ENCODE data around the gene ZNF169. TPM values are rescaled to one million over a fixed set of nuclear protein-coding genes. Genes with fewer than 3 reads are reported as not detected.
"Not testable (repeated sequence)": the region's sequence is repeated elsewhere in the genome, so short reads cannot be mapped to it uniquely, and the experiment has no call there.

The ZNF169 gene
- total and polyA plus RNA-seq, 2 of the 8 experiments (the other 6 are each of a cell fraction or from before 2014, with no cell fraction given): 7.0 to 9.0 TPM

- H3K36me3 ChIP-seq (ENCODE audit: control insufficient read depth in 2 of 4, insufficient read depth in 4 of 4, low read length in 3 of 4); H4K20me1 ChIP-seq (replicated peaks in 1 of 2; ENCODE audit: control insufficient read depth in 1 of 2, insufficient read depth in 2 of 2, low read length in 2 of 2); H3K27me3 ChIP-seq (replicated peaks in 1 of 4; ENCODE audit: control insufficient read depth in 3 of 4, extremely low read depth in 1 of 4, insufficient read depth in 3 of 4, low read length in 3 of 4); H3K4ac ChIP-seq (replicated peaks; ENCODE audit: insufficient read length, low read depth, low read length); H3K9me3 ChIP-seq (ENCODE audit: insufficient read depth in 2 of 2, low read depth in 1 of 2, low read length in 1 of 2); H4K5ac ChIP-seq (ENCODE audit: insufficient read length, low read depth, low read length); H3K4me2 ChIP-seq (ENCODE audit: insufficient read depth in 1 of 2, low read depth in 2 of 2, low read length in 2 of 2); DNase-seq (ENCODE audit: low read depth in 1 of 2, low spot score in 2 of 2); H3K79me2 ChIP-seq (ENCODE audit: control insufficient read depth in 1 of 2, insufficient read depth in 2 of 2, low read length in 2 of 2); CTCF ChIA-PET (ENCODE audit: partially characterized antibody); H3K23me2 ChIP-seq (ENCODE audit: low read depth, low read length); H3K56ac ChIP-seq (replicated peaks; ENCODE audit: insufficient read length, low read depth, low read length); H3K9ac ChIP-seq (replicated peaks in 1 of 4; ENCODE audit: extremely low read depth in 1 of 4, low read depth in 3 of 4, low read length in 3 of 4); H2BK12ac ChIP-seq (ENCODE audit: low read depth, low read length); H4K8ac ChIP-seq (ENCODE audit: extremely low read depth, insufficient read depth, low read length); H3K27ac ChIP-seq (ENCODE audit: low read depth, low read length); H2BK15ac ChIP-seq (ENCODE audit: low read length); H2AK5ac ChIP-seq (ENCODE audit: low read depth, low read length); H4K91ac ChIP-seq (replicated peaks; ENCODE audit: insufficient read length, low read length); H2BK5ac ChIP-seq (ENCODE audit: low read depth, low read length); H2BK120ac ChIP-seq (replicated peaks; ENCODE audit: low read depth, low read length); H2BK20ac ChIP-seq (ENCODE audit: low read length); FAIRE-seq; H3K4me3 ChIP-seq (ENCODE audit: extremely low read depth in 1 of 4, insufficient read depth in 2 of 4, low read depth in 3 of 4, low read length in 4 of 4); POLR2A ChIA-PET (ENCODE audit: partially characterized antibody); H3K23ac ChIP-seq (ENCODE audit: insufficient read length); H3K4me1 ChIP-seq (replicated peaks in 1 of 4; ENCODE audit: control insufficient read depth in 3 of 4, insufficient read depth in 4 of 4, low read length in 3 of 4); H3K18ac ChIP-seq (ENCODE audit: extremely low read depth, low read length); H3K79me1 ChIP-seq (ENCODE audit: low read depth, low read length); H3K14ac ChIP-seq (ENCODE audit: insufficient read length); H2AFZ ChIP-seq (ENCODE audit: low read length): not testable (repeated sequence)
- WGBS, 2 experiments (ENCODE audit: extremely low coverage in 1 of 2, insufficient coverage in 1 of 2, insufficient read length in 1 of 2, insufficient replicate concordance in 2 of 2, low coverage in 1 of 2, low lambda C conversion rate in 2 of 2, missing lambda C conversion rate in 1 of 2): 78% methylated on average over 7 of the region's 7 CpGs; no CpG with 5 or more reads in 1 of the 2 experiments
Observed at GRCh38 chr9:94338723-94339122, 79.6 kb downstream of the ZNF169 start.

- H3K4me2 ChIP-seq (ENCODE audit: insufficient read depth in 1 of 2, low read depth in 2 of 2, low read length in 2 of 2); H3K79me2 ChIP-seq (ENCODE audit: control insufficient read depth in 1 of 2, insufficient read depth in 2 of 2, low read length in 2 of 2); H3K23me2 ChIP-seq (ENCODE audit: low read depth, low read length); H2BK20ac ChIP-seq (ENCODE audit: low read length); H3K36me3 ChIP-seq (ENCODE audit: control insufficient read depth in 2 of 4, insufficient read depth in 4 of 4, low read length in 3 of 4); H3K9me3 ChIP-seq (ENCODE audit: insufficient read depth in 2 of 2, low read depth in 1 of 2, low read length in 1 of 2); H3K79me1 ChIP-seq (ENCODE audit: low read depth, low read length); H3K27me3 ChIP-seq (replicated peaks in 1 of 4; ENCODE audit: control insufficient read depth in 3 of 4, extremely low read depth in 1 of 4, insufficient read depth in 3 of 4, low read length in 3 of 4); POLR2A ChIA-PET (ENCODE audit: partially characterized antibody); H2BK12ac ChIP-seq (ENCODE audit: low read depth, low read length); H2AK5ac ChIP-seq (ENCODE audit: low read depth, low read length); H3K4me3 ChIP-seq (ENCODE audit: extremely low read depth in 1 of 4, insufficient read depth in 2 of 4, low read depth in 3 of 4, low read length in 4 of 4); H4K5ac ChIP-seq (ENCODE audit: insufficient read length, low read depth, low read length); H2BK120ac ChIP-seq (replicated peaks; ENCODE audit: low read depth, low read length); H3K4me1 ChIP-seq (replicated peaks in 1 of 4; ENCODE audit: control insufficient read depth in 3 of 4, insufficient read depth in 4 of 4, low read length in 3 of 4); H2BK5ac ChIP-seq (ENCODE audit: low read depth, low read length); H3K18ac ChIP-seq (ENCODE audit: extremely low read depth, low read length); H3K4ac ChIP-seq (replicated peaks; ENCODE audit: insufficient read length, low read depth, low read length); H3K27ac ChIP-seq (ENCODE audit: low read depth, low read length); H2BK15ac ChIP-seq (ENCODE audit: low read length); H4K20me1 ChIP-seq (replicated peaks in 1 of 2; ENCODE audit: control insufficient read depth in 1 of 2, insufficient read depth in 2 of 2, low read length in 2 of 2); DNase-seq (ENCODE audit: low read depth in 1 of 2, low spot score in 2 of 2); H3K23ac ChIP-seq (ENCODE audit: insufficient read length); H3K9ac ChIP-seq (replicated peaks in 1 of 4; ENCODE audit: extremely low read depth in 1 of 4, low read depth in 3 of 4, low read length in 3 of 4); H2AFZ ChIP-seq (ENCODE audit: low read length); FAIRE-seq; H4K8ac ChIP-seq (ENCODE audit: extremely low read depth, insufficient read depth, low read length); H3K56ac ChIP-seq (replicated peaks; ENCODE audit: insufficient read length, low read depth, low read length); H3K14ac ChIP-seq (ENCODE audit: insufficient read length); H4K91ac ChIP-seq (replicated peaks; ENCODE audit: insufficient read length, low read length); CTCF ChIA-PET (ENCODE audit: partially characterized antibody): not testable (repeated sequence)
- WGBS, 2 experiments (ENCODE audit: extremely low coverage in 1 of 2, insufficient coverage in 1 of 2, insufficient read length in 1 of 2, insufficient replicate concordance in 2 of 2, low coverage in 1 of 2, low lambda C conversion rate in 2 of 2, missing lambda C conversion rate in 1 of 2): 86% methylated on average over 6 of the region's 6 CpGs; no CpG with 5 or more reads in 1 of the 2 experiments
Observed at GRCh38 chr9:94339657-94340056, 80.6 kb downstream of the ZNF169 start.

All from H1 (cell line).